Measurements from ENCODE around the gene OTX1. TPM values are rescaled to one million over a fixed set of nuclear protein-coding genes. Genes with fewer than 3 reads are reported as not detected.

Gene OTX1
- total and polyA plus RNA-seq, 9 of the 15 experiments (the other 6 are each of a cell fraction or from before 2014, with no cell fraction given), result 0.18 to 7.1 (median 0.58) TPM

GRCh38 chr2:63009490-63009889 is 41.1 kb upstream of the OTX1 start:
- Histone ChIP-seq H3K9me3 (replicated peaks; ENCODE audit: control insufficient read depth, insufficient read depth, low read depth, low read length) (no peaks in the 10 kb centered on the region), H3K79me2 (ENCODE audit: control insufficient read depth, insufficient read depth, low read length) (no peaks in the 10 kb centered on the region), H3K4me2 (ENCODE audit: insufficient read depth, low read length) (no peak overlapping the region), H3K9me1 (ENCODE audit: control insufficient read depth, insufficient read depth, low read length) (no peaks in the 10 kb centered on the region), H3K4me1 (replicated peaks in 1 of 2; ENCODE audit: control insufficient read depth in 2 of 2, insufficient read depth in 2 of 2, low read length in 2 of 2) (no peaks in the 10 kb centered on the region), H3K36me3 (ENCODE audit: control insufficient read depth, insufficient read depth, low read length) (no peaks in the 10 kb centered on the region), H3K27me3 (ENCODE audit: control insufficient read depth in 2 of 2, insufficient read depth in 2 of 2, low read length in 2 of 2) (no peaks in the 10 kb centered on the region), H3K27ac (ENCODE audit: extremely low read depth, low read depth, low read length) (no peak overlapping the region), H3K9ac (ENCODE audit: insufficient read depth in 1 of 2, low read depth in 2 of 2, low read length in 2 of 2) (no peak overlapping the region), H2AFZ (ENCODE audit: low read depth, low read length) (no peak overlapping the region), H3K4me3 (no peak overlapping the region), H4K20me1 (replicated peaks; ENCODE audit: control insufficient read depth, insufficient read depth, low read length) (no peaks in the 10 kb centered on the region)
- TF ChIP-seq PHTF2 (CRISPR knock-in tag; IDR thresholded peaks at IDR 0.05), result no peak
- CTCF ChIA-PET (ENCODE audit: low intra/inter-chr PET ratio), result no interaction called here
- ATAC-seq (no peak), FAIRE-seq (no peak), DNase-seq (ENCODE audit: extremely low read depth in 1 of 4, low spot score in 3 of 4) (no peak)
- POLR2A ChIA-PET, result no interaction called here
- BruUV-seq (replicated peaks), result no TSS peak
- intact Hi-C loops (cut with micrococcal nuclease), result no loop called here
- in situ Hi-C loops (cut with MboI), result no loop called here

- DNase-seq (ENCODE audit: extremely low read depth in 1 of 4, low spot score in 3 of 4) (no peak), FAIRE-seq (peak; percentile 29), ATAC-seq (no peak)
- CTCF ChIA-PET (ENCODE audit: low intra/inter-chr PET ratio), result no interaction called here
- Histone ChIP-seq H3K79me2 (ENCODE audit: control insufficient read depth, insufficient read depth, low read length) (no peaks in the 10 kb centered on the region), H2AFZ (ENCODE audit: low read depth, low read length) (no peak overlapping the region), H3K4me1 (replicated peaks in 1 of 2; ENCODE audit: control insufficient read depth in 2 of 2, insufficient read depth in 2 of 2, low read length in 2 of 2) (no peaks in the 10 kb centered on the region), H3K4me3 (no peak overlapping the region), H4K20me1 (replicated peaks; ENCODE audit: control insufficient read depth, insufficient read depth, low read length) (no peaks in the 10 kb centered on the region), H3K9ac (ENCODE audit: insufficient read depth in 1 of 2, low read depth in 2 of 2, low read length in 2 of 2) (no peak overlapping the region), H3K9me3 (replicated peaks; ENCODE audit: control insufficient read depth, insufficient read depth, low read depth, low read length) (no peaks in the 10 kb centered on the region), H3K4me2 (ENCODE audit: insufficient read depth, low read length) (no peak overlapping the region), H3K27ac (ENCODE audit: extremely low read depth, low read depth, low read length) (no peak overlapping the region), H3K27me3 (ENCODE audit: control insufficient read depth in 2 of 2, insufficient read depth in 2 of 2, low read length in 2 of 2) (no peaks in the 10 kb centered on the region), H3K36me3 (ENCODE audit: control insufficient read depth, insufficient read depth, low read length) (no peaks in the 10 kb centered on the region), H3K9me1 (ENCODE audit: control insufficient read depth, insufficient read depth, low read length) (no peaks in the 10 kb centered on the region)
- intact Hi-C loops (cut with micrococcal nuclease), result no loop called here
- in situ Hi-C loops (cut with MboI), result no loop called here
- BruUV-seq (replicated peaks), result no TSS peak
- 93% methylated on average over 1 of the region's 1 CpG for WGBS (ENCODE audit: insufficient coverage, low coverage, missing lambda C conversion rate)
- POLR2A ChIA-PET, result interaction anchor here (1.0 to 1.5 kb wide), 4 partner anchors 12 to 588 kb away, joined by 3 read pairs; no protein-coding TSS in a partner anchor
- TF ChIP-seq MCM2 (IDR thresholded peaks at IDR 0.05; ENCODE audit: low read depth), result no peak
- TF ChIP-seq SP1 (CRISPR knock-in tag; IDR thresholded peaks at IDR 0.05), result no peak
- TF ChIP-seq SMARCA5 (IDR thresholded peaks at IDR 0.05), result no peak
- no peak for TF ChIP-seq ZNF583 (CRISPR knock-in tag; IDR thresholded peaks at IDR 0.05)
- TF ChIP-seq SRSF1 (IDR thresholded peaks at IDR 0.05; ENCODE audit: low read depth, low read length), result no peak
- TF ChIP-seq U2AF1 (optimal IDR thresholded peaks at IDR 0.05; ENCODE audit: low read depth, low read length), result no peak
- TF ChIP-seq ZNF24 (IDR thresholded peaks at IDR 0.05), result no peak
- no peak for TF ChIP-seq ARID2 (IDR thresholded peaks at IDR 0.05)
- TF ChIP-seq ZBTB49 (CRISPR knock-in tag; IDR thresholded peaks at IDR 0.05; ENCODE audit: borderline replicate concordance), result no peak
- TF ChIP-seq ETV1 (tag; conservative IDR thresholded peaks at IDR 0.05; ENCODE audit: low read depth), result no peak
- TF ChIP-seq STAT6 (CRISPR knock-in tag; IDR thresholded peaks at IDR 0.05), result no peak
- TF ChIP-seq FOXJ2 (tag; IDR thresholded peaks at IDR 0.05), result no peak
- no peak for TF ChIP-seq SRSF7 (optimal IDR thresholded peaks at IDR 0.05; ENCODE audit: low read depth, low read length)
- no peak for TF ChIP-seq ZNF324 (CRISPR knock-in tag; IDR thresholded peaks at IDR 0.05)
Observed at GRCh38 chr2:63012541-63012940, 38.1 kb upstream of the OTX1 start.
